ENCODE results near the gene ITFG1. TPM values are rescaled to one million over a fixed set of nuclear protein-coding genes. Genes with fewer than 3 reads are reported as not detected.

Gene ITFG1
- total RNA-seq, 1 experiment from 2014 or later, result 65.5 TPM

DNA sequence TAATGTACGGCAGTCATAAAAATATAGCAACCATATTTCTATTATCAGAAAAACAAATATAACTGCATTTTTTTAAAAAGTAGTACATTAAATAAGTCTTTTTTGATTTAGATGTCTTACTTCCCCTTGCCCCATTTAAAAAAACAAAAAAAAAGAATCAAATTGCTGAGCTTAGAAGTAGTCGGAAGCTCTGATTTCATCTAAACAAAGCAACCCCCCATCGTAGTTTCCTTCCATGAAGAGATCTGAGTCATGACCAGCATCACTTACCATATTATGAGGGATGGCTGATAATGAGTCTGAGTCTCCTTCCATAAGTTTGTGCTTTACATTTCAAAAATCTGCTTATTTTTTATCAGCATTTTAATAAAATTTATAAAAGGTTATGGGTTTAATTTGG lies 86.2 kb downstream of the ITFG1 start:
- Mint-ChIP-seq H3K9me3 (ENCODE audit: low read depth, unreplicated experiment) (no peaks in the 10 kb centered on the region), H3K27me3 (ENCODE audit: unreplicated experiment) (no peaks in the 10 kb centered on the region), H3K4me1 (ENCODE audit: low read depth, unreplicated experiment) (peaks cover 8% of the 10 kb centered on the region), H3K4me3 (ENCODE audit: low read depth, unreplicated experiment) (no peak overlapping the region), H3K36me3 (ENCODE audit: insufficient read depth, unreplicated experiment) (no peaks in the 10 kb centered on the region), H3K27ac (ENCODE audit: unreplicated experiment) (no peak overlapping the region)
- no TSS peak for BruUV-seq (replicated peaks)
- intact Hi-C loops (cut with micrococcal nuclease; ENCODE audit: unreplicated experiment), result no loop called here
- TF ChIP-seq CTCF (IDR thresholded peaks at IDR 0.05; ENCODE audit: unreplicated experiment), result no peak
- CTCF ChIA-PET, result no interaction called here
- no peak for DNase-seq

- Mint-ChIP-seq H3K9me3 (ENCODE audit: low read depth, unreplicated experiment) (no peaks in the 10 kb centered on the region), H3K4me1 (ENCODE audit: low read depth, unreplicated experiment) (no peaks in the 10 kb centered on the region), H3K4me3 (ENCODE audit: low read depth, unreplicated experiment) (no peak overlapping the region), H3K36me3 (ENCODE audit: insufficient read depth, unreplicated experiment) (no peaks in the 10 kb centered on the region), H3K27me3 (ENCODE audit: unreplicated experiment) (no peaks in the 10 kb centered on the region), H3K27ac (ENCODE audit: unreplicated experiment) (no peak overlapping the region)
- intact Hi-C loops (cut with micrococcal nuclease; ENCODE audit: unreplicated experiment), result no loop called here
- no peak for TF ChIP-seq CTCF (IDR thresholded peaks at IDR 0.05; ENCODE audit: unreplicated experiment)
- DNase-seq, result no peak
- CTCF ChIA-PET, result no interaction called here
- BruUV-seq (replicated peaks), result no TSS peak
Measured at GRCh38 chr16:47371271-47372014, 89.4 kb downstream of the ITFG1 start.

- CTCF ChIA-PET, result no interaction called here
- TF ChIP-seq CTCF (IDR thresholded peaks at IDR 0.05; ENCODE audit: unreplicated experiment), result no peak
- no peak overlapping the region for H3K27ac Mint-ChIP-seq (ENCODE audit: unreplicated experiment)
- no TSS peak for BruUV-seq (replicated peaks)
- intact Hi-C loops (cut with micrococcal nuclease; ENCODE audit: unreplicated experiment), result no loop called here
- no peaks in the 10 kb centered on the region for H3K9me3 Mint-ChIP-seq (ENCODE audit: low read depth, unreplicated experiment)
- H3K4me1 Mint-ChIP-seq (ENCODE audit: low read depth, unreplicated experiment), result no peaks in the 10 kb centered on the region
- no peak overlapping the region for H3K4me3 Mint-ChIP-seq (ENCODE audit: low read depth, unreplicated experiment)
- H3K36me3 Mint-ChIP-seq (ENCODE audit: insufficient read depth, unreplicated experiment), result no peaks in the 10 kb centered on the region
- no peak for DNase-seq
- no peaks in the 10 kb centered on the region for H3K27me3 Mint-ChIP-seq (ENCODE audit: unreplicated experiment)
Measured at GRCh38 chr16:47370536-47370935, 90.3 kb downstream of the ITFG1 start.

- TF ChIP-seq CTCF (IDR thresholded peaks at IDR 0.05; ENCODE audit: unreplicated experiment), result no peak
- Mint-ChIP-seq H3K4me3 (ENCODE audit: low read depth, unreplicated experiment) (no peak overlapping the region), H3K27me3 (ENCODE audit: unreplicated experiment) (no peaks in the 10 kb centered on the region), H3K36me3 (ENCODE audit: insufficient read depth, unreplicated experiment) (no peaks in the 10 kb centered on the region), H3K27ac (ENCODE audit: unreplicated experiment) (no peak overlapping the region), H3K4me1 (ENCODE audit: low read depth, unreplicated experiment) (no peaks in the 10 kb centered on the region), H3K9me3 (ENCODE audit: low read depth, unreplicated experiment) (no peaks in the 10 kb centered on the region)
- no TSS peak for BruUV-seq (replicated peaks)
- CTCF ChIA-PET, result no interaction called here
- intact Hi-C loops (cut with micrococcal nuclease; ENCODE audit: unreplicated experiment), result no loop called here
- no peak for DNase-seq
Measured at GRCh38 chr16:47366228-47366627, 94.6 kb downstream of the ITFG1 start.
